ENCODE data around the gene COG5.

DNA sequence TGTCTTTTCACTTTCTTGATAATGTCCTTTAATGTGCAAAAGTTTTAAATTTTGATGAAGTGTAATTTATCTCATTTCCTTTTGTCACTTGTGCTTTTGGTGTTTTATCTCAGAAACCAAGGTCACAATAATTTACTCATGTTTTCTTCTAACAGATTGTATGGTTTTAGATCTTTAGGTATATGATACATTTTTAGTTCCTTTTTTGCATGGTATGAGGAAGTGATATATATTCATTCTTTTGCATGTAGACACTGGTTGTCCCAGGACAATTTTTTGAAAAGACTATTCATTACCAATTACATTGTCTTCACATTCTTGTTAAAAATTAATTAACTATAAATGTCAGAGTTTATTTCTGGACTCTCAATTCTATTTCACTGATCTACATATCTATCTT is 133.7 kb downstream of the COG5 start:
- TF ChIP-seq, protein P1, sequence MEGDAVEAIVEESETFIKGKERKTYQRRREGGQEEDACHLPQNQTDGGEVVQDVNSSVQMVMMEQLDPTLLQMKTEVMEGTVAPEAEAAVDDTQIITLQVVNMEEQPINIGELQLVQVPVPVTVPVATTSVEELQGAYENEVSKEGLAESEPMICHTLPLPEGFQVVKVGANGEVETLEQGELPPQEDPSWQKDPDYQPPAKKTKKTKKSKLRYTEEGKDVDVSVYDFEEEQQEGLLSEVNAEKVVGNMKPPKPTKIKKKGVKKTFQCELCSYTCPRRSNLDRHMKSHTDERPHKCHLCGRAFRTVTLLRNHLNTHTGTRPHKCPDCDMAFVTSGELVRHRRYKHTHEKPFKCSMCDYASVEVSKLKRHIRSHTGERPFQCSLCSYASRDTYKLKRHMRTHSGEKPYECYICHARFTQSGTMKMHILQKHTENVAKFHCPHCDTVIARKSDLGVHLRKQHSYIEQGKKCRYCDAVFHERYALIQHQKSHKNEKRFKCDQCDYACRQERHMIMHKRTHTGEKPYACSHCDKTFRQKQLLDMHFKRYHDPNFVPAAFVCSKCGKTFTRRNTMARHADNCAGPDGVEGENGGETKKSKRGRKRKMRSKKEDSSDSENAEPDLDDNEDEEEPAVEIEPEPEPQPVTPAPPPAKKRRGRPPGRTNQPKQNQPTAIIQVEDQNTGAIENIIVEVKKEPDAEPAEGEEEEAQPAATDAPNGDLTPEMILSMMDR (IDR thresholded peaks at IDR 0.05; ENCODE audit: low read depth, low read length, poor library complexity, severe bottlenecking): no peak
- TF ChIP-seq EZH2phosphoT487 (IDR thresholded peaks at IDR 0.05; ENCODE audit: borderline replicate concordance, low read length): no peak

Measured in DOHH2 (cell line).